Ectodermal cell (in vitro differentiated cells): ENCODE results near the gene EGFR.
"Not testable (repeated sequence)": the region's sequence is repeated elsewhere in the genome, so short reads cannot be mapped to it uniquely, and the experiment has no call there.

Experiments used
- H3K27ac ChIP-seq: 2 replicates; pipeline ENCODE4 v1.7.0; 2013; ENCODE audit warnings: mild to moderate bottlenecking, low read depth, low read length; ENCODE audit not compliant: insufficient read depth, poor library complexity, severe bottlenecking
- H3K27me3 ChIP-seq: 2 replicates; pipeline ENCODE4 v1.7.0; 2013; ENCODE audit warnings: mild to moderate bottlenecking, low read length; ENCODE audit not compliant: insufficient read depth, control insufficient read depth, poor library complexity, severe bottlenecking
- H3K36me3 ChIP-seq: one replicate; pipeline ENCODE4 v1.7.0; 2013; ENCODE audit warnings: low read length; ENCODE audit not compliant: control insufficient read depth, insufficient read depth
- H3K4me1 ChIP-seq: one replicate; pipeline ENCODE4 v1.7.0; 2013; ENCODE audit warnings: low read length; ENCODE audit not compliant: control insufficient read depth, insufficient read depth
- H3K4me3 ChIP-seq: 2 replicates; pipeline ENCODE4 v1.7.0; 2013; ENCODE audit warnings: low read depth, low read length, control low read depth; ENCODE audit not compliant: insufficient read depth
- H3K9me3 ChIP-seq: 2 replicates; pipeline ENCODE4 v1.7.0; 2013; ENCODE audit warnings: mild to moderate bottlenecking, low read length, moderate library complexity; ENCODE audit not compliant: control insufficient read depth
- WGBS, 2 experiments: methylation state at CpG; one replicate each; pipeline ENCODE4 v1.1.7; 2013; ENCODE audit warnings: missing lambda C conversion rate in 2 of 2; 5-methylcytosine and 5-hydroxymethylcytosine counted together

EGFR gene

GRCh38 chr7:55165176-55165861 lies 146.5 kb downstream of the EGFR start:
- no peaks in the 10 kb centered on the region for H3K4me1 ChIP-seq
- H3K9me3 ChIP-seq: no peaks in the 10 kb centered on the region
- WGBS, 2 experiments: 72 to 77% methylated on average over 13 of the region's 13 CpGs
- no peaks in the 10 kb centered on the region for H3K27me3 ChIP-seq
- no peaks in the 10 kb centered on the region for H3K36me3 ChIP-seq
- no peak overlapping the region for H3K4me3 ChIP-seq
- H3K27ac ChIP-seq: no peak overlapping the region

DNA sequence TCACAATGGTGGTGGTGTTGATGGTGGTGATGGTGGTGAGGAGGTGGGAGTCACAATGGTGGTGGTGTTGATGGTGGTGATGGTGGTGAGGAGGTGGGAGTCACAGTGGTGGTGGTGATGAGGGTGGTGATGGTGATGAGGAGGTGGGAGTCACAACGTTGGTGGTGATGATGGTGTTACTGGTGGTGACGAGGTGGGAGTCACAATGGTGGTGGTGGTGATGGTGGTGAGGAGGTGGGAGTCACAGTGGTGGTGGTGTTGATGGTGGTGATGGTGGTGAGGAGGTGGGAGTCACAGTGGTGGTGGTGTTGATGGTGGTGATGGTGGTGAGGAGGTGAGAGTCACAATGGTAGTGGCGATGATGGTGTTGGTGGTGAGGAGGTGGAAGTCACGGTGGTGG lies 148.5 kb downstream of the EGFR start:
- WGBS, 2 experiments: 96 to 97% methylated on average over 4 of the region's 4 CpGs
- not testable (repeated sequence) for H3K9me3 ChIP-seq, H3K36me3 ChIP-seq, H3K4me3 ChIP-seq, H3K27me3 ChIP-seq, H3K4me1 ChIP-seq, H3K27ac ChIP-seq

DNA sequence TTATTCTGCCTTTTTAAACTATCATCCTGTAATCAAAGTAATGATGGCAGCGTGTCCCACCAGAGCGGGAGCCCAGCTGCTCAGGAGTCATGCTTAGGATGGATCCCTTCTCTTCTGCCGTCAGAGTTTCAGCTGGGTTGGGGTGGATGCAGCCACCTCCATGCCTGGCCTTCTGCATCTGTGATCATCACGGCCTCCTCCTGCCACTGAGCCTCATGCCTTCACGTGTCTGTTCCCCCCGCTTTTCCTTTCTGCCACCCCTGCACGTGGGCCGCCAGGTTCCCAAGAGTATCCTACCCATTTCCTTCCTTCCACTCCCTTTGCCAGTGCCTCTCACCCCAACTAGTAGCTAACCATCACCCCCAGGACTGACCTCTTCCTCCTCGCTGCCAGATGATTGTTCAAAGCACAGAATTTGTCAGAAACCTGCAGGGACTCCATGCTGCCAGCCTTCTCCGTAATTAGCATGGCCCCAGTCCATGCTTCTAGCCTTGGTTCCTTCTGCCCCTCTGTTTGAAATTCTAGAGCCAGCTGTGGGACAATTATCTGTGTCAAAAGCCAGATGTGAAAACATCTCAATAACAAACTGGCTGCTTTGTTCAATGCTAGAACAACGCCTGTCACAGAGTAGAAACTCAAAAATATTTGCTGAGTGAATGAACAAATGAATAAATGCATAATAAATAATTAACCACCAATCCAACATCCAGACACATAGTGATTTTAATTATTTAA lies 151.7 kb downstream of the EGFR start:
- H3K4me1 ChIP-seq: no peaks in the 10 kb centered on the region
- H3K9me3 ChIP-seq: no peaks in the 10 kb centered on the region
- no peak overlapping the region for H3K27ac ChIP-seq
- no peak overlapping the region for H3K4me3 ChIP-seq
- H3K27me3 ChIP-seq: no peaks in the 10 kb centered on the region
- H3K36me3 ChIP-seq: no peaks in the 10 kb centered on the region
- 87 to 88% methylated on average over 10 to 11 of the region's 11 CpGs for WGBS, 2 experiments

DNA sequence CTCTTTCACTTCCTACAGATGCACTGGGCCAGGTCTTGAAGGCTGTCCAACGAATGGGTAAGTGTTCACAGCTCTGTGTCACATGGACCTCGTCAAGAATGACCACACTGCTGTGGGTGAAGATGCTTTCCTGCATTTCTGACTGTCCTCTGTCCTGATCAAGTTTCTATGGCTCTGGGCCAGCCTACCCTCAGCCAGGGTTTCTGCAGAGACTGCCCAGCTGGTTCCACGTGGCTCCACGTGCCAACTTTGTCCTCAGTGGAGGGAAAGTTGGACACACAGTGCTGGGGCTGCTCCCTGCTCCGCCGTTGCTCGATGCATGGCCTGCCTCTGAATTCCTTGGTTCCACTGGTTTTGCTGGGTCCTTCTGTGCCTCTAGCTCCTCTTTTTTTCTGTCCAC lies 152.3 kb downstream of the EGFR start:
- no peaks in the 10 kb centered on the region for H3K27me3 ChIP-seq
- H3K27ac ChIP-seq: no peak overlapping the region
- no peaks in the 10 kb centered on the region for H3K9me3 ChIP-seq
- H3K4me1 ChIP-seq: no peaks in the 10 kb centered on the region
- H3K4me3 ChIP-seq: no peak overlapping the region
- 93 to 94% methylated on average over 7 of the region's 7 CpGs for WGBS, 2 experiments
- H3K36me3 ChIP-seq: no peaks in the 10 kb centered on the region

GRCh38 chr7:55172161-55172560 lies 153.3 kb downstream of the EGFR start:
- no peaks in the 10 kb centered on the region for H3K9me3 ChIP-seq
- H3K27ac ChIP-seq: no peak overlapping the region
- no peaks in the 10 kb centered on the region for H3K27me3 ChIP-seq
- WGBS, 2 experiments: 92 to 98% methylated on average over 5 of the region's 5 CpGs
- H3K4me1 ChIP-seq: no peaks in the 10 kb centered on the region
- no peaks in the 10 kb centered on the region for H3K36me3 ChIP-seq
- no peak overlapping the region for H3K4me3 ChIP-seq

- Histone ChIP-seq H3K9me3 (no peaks in the 10 kb centered on the region), H3K4me1 (no peaks in the 10 kb centered on the region), H3K27me3 (no peaks in the 10 kb centered on the region), H3K27ac (no peak overlapping the region), H3K36me3 (no peaks in the 10 kb centered on the region), H3K4me3 (no peak overlapping the region)
- 96% methylated on average over 25 of the region's 25 CpGs for WGBS, 2 experiments
Measured at GRCh38 chr7:55172881-55173609, 154.2 kb downstream of the EGFR start.

- no peaks in the 10 kb centered on the region for H3K9me3 ChIP-seq
- H3K4me1 ChIP-seq: peaks cover under 1% of the 10 kb centered on the region
- no peak overlapping the region for H3K4me3 ChIP-seq
- H3K36me3 ChIP-seq: no peaks in the 10 kb centered on the region
- no peak overlapping the region for H3K27ac ChIP-seq
- WGBS, 2 experiments: 94% methylated on average over 7 of the region's 7 CpGs
- H3K27me3 ChIP-seq: no peaks in the 10 kb centered on the region
Measured at GRCh38 chr7:55173671-55174070, 154.9 kb downstream of the EGFR start.

DNA sequence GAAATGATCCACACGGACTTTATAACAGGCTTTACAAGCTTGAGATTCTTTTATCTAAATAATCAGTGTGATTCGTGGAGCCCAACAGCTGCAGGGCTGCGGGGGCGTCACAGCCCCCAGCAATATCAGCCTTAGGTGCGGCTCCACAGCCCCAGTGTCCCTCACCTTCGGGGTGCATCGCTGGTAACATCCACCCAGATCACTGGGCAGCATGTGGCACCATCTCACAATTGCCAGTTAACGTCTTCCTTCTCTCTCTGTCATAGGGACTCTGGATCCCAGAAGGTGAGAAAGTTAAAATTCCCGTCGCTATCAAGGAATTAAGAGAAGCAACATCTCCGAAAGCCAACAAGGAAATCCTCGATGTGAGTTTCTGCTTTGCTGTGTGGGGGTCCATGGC lies 155.6 kb downstream of the EGFR start:
- Histone ChIP-seq H3K4me1 (peaks cover 6% of the 10 kb centered on the region), H3K4me3 (no peak overlapping the region), H3K27ac (no peak overlapping the region), H3K27me3 (no peaks in the 10 kb centered on the region), H3K9me3 (no peaks in the 10 kb centered on the region), H3K36me3 (no peaks in the 10 kb centered on the region)
- 95% methylated on average over 12 of the region's 12 CpGs for WGBS, 2 experiments

- H3K36me3 ChIP-seq: no peaks in the 10 kb centered on the region
- H3K27me3 ChIP-seq: no peaks in the 10 kb centered on the region
- H3K9me3 ChIP-seq: no peaks in the 10 kb centered on the region
- H3K4me1 ChIP-seq: peaks cover 6% of the 10 kb centered on the region
- H3K27ac ChIP-seq: no peak overlapping the region
- no peak overlapping the region for H3K4me3 ChIP-seq
- 97 to 100% methylated on average over 1 of the region's 1 CpG for WGBS, 2 experiments
Measured at GRCh38 chr7:55174856-55175255, 156.0 kb downstream of the EGFR start.

GRCh38 chr7:55177068-55177530 lies 158.3 kb downstream of the EGFR start:
- H3K4me1 ChIP-seq: peaks cover 6% of the 10 kb centered on the region
- no peaks in the 10 kb centered on the region for H3K36me3 ChIP-seq
- no peaks in the 10 kb centered on the region for H3K27me3 ChIP-seq
- no peak overlapping the region for H3K27ac ChIP-seq
- H3K4me3 ChIP-seq: no peak overlapping the region
- H3K9me3 ChIP-seq: no peaks in the 10 kb centered on the region
- 90 to 94% methylated on average over 7 of the region's 7 CpGs for WGBS, 2 experiments
